ENCODE data around the gene NIPAL1. TPM values are rescaled to one million over a fixed set of nuclear protein-coding genes. Genes with fewer than 3 reads are reported as not detected.

Gene NIPAL1
- total RNA-seq, 1 donor from 2014 or later = 2.0 TPM

- Mint-ChIP-seq H3K27ac (peak overlapping the region; percentile 10), H3K36me3 (ENCODE audit: low read depth) (no peaks in the 10 kb centered on the region), H3K9me3 (no peaks in the 10 kb centered on the region), H3K4me3 (peak overlapping the region; percentile 44), H3K4me1 (ENCODE audit: low read depth) (peaks cover 35% of the 10 kb centered on the region), H3K27me3 (ENCODE audit: insufficient read depth) (peaks cover 63% of the 10 kb centered on the region)
- intact Hi-C loops (cut with micrococcal nuclease) = loop anchor here (1.0 to 10.0 kb wide), 5 partner anchors 11 to 627 kb away; partner anchors contain the start of gene NFXL1
- DNase-seq (ENCODE audit: low spot score) = peak; percentile 55
These were observed 30.9 kb downstream of the NIPAL1 start for GRCh38 chr4:48047421-48047844.

GRCh38 chr4:48047896-48048295, 31.3 kb downstream of the NIPAL1 start:
- Mint-ChIP-seq H3K4me3 (no peak overlapping the region), H3K27ac (no peak overlapping the region), H3K27me3 (ENCODE audit: insufficient read depth) (peaks cover 63% of the 10 kb centered on the region), H3K4me1 (ENCODE audit: low read depth) (peaks cover 31% of the 10 kb centered on the region), H3K9me3 (no peaks in the 10 kb centered on the region), H3K36me3 (ENCODE audit: low read depth) (no peaks in the 10 kb centered on the region)
- no peak for DNase-seq (ENCODE audit: low spot score)
- intact Hi-C loops (cut with micrococcal nuclease) = loop anchor here (1.0 to 10.0 kb wide), 5 partner anchors 12 to 627 kb away; partner anchors contain the start of gene NFXL1

DNA sequence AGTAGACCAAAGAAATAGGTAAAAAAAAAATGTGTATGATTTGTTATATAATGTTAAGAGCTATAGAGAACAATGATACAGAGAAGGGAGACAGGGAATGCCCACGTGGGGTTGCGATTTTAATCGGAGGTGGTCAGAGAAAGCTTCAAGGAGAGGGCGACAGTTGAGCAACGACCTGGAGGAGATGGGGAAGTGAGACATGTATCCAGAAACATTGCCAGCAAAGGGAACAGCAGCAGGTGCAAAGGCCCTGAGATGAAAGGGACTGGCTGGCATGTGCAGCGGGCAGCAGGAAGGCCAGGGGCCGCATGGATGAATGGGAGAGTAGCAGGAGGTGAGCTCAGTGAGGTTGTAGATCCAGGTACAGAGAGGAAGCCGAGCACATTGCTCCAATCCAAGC, 32.9 kb downstream of the NIPAL1 start:
- intact Hi-C loops (cut with micrococcal nuclease) = loop anchor here (5.0 to 10.0 kb wide), 2 partner anchors 137 to 625 kb away; partner anchors contain the start of gene NFXL1
- H3K27ac Mint-ChIP-seq = no peak overlapping the region
- no peaks in the 10 kb centered on the region for H3K36me3 Mint-ChIP-seq (ENCODE audit: low read depth)
- H3K9me3 Mint-ChIP-seq = no peaks in the 10 kb centered on the region
- H3K4me3 Mint-ChIP-seq = no peak overlapping the region
- peaks cover 27% of the 10 kb centered on the region for H3K4me1 Mint-ChIP-seq (ENCODE audit: low read depth)
- peaks cover 53% of the 10 kb centered on the region for H3K27me3 Mint-ChIP-seq (ENCODE audit: insufficient read depth)
- DNase-seq (ENCODE audit: low spot score) = no peak

DNA sequence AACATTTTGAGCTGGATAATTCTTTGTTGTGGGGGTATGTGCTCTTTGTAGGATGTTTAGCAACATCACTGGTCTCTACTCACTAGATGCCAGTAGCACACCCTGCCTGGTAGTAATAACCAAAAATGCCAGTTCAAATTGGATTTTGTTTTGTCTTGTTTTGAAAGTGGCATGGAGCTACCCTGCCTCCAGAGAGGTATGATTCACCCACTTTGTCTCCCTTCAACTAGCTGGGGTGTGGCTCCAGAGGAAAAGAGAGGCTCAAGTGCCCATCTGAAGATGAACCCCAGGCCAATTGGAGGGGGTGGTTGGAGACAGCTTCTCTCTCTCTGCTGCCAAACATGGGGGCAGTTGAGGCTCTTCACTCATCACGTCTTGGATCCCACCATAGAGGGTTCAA, 34.5 kb downstream of the NIPAL1 start:
- no peak overlapping the region for H3K4me3 Mint-ChIP-seq
- intact Hi-C loops (cut with micrococcal nuclease) = no loop called here
- DNase-seq (ENCODE audit: low spot score) = no peak
- H3K27me3 Mint-ChIP-seq (ENCODE audit: insufficient read depth) = peaks cover 41% of the 10 kb centered on the region
- peaks cover 22% of the 10 kb centered on the region for H3K4me1 Mint-ChIP-seq (ENCODE audit: low read depth)
- no peaks in the 10 kb centered on the region for H3K36me3 Mint-ChIP-seq (ENCODE audit: low read depth)
- no peak overlapping the region for H3K27ac Mint-ChIP-seq
- H3K9me3 Mint-ChIP-seq = no peaks in the 10 kb centered on the region

DNA sequence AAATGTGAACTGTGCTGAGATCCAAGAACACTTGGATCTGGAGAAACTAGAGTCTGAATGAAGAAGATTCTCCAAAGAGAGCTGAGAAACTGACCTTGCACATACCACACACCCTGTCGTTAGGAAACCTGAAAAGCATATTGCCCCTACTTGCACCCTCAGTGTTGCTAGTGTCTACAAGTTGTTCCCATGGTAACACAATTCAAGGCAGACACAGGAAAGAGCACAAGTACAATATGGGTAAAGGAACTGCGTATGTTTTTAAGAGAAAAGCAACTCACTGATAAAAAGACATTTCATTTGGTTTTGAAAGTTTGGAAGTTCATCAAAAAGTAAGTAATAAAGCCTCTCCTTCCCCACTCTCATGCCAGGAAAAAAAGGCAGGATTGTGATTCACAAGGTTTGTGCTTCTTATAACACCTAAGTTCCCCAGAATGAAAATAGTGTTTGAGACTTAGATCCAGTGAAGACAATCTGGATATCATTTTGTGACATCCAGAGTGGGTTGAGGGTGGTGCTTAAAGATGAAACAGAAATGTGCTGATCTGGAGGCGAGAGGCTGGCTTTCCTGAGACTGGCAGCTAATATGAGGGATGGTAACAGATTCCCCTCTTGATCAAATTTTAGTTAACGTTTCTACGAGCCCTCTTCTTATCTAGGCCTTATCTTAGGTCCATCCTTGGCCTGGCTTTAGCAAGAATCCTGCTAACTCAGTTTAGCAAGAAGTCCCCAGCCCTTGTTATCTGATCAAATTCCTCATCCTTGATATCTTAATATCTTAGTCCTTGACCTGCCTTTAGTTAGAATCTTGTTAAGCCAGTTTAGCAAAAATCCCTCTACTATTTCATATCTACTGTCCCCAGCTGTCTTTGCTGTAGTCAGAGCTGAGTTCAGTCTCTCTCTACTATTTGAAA, 42.3 kb downstream of the NIPAL1 start:
- no peak overlapping the region for H3K4me3 Mint-ChIP-seq
- H3K36me3 Mint-ChIP-seq (ENCODE audit: low read depth) = peaks cover 3% of the 10 kb centered on the region
- H3K27me3 Mint-ChIP-seq (ENCODE audit: insufficient read depth) = peaks cover 2% of the 10 kb centered on the region
- H3K4me1 Mint-ChIP-seq (ENCODE audit: low read depth) = no peaks in the 10 kb centered on the region
- H3K27ac Mint-ChIP-seq = no peak overlapping the region
- H3K9me3 Mint-ChIP-seq = peaks cover 30% of the 10 kb centered on the region
- intact Hi-C loops (cut with micrococcal nuclease) = no loop called here
- DNase-seq (ENCODE audit: low spot score) = no peak

DNA sequence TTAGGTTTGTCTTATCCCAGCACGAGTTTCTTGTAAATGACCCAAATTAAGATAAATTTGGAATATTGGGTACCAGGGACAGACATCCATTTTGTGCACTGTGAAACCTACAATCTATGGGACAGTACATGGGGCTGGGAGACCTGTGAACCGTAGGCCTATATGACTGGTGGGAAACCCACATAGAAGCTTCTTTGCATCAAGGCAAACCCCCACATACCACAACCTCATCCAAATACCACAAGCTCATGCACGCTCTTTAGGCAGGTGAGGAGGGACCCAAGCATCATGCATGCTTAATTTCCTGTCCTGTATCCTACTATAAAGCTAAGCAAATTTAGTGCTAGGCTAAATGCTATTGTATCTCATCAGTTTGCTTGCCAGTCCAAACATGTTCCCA, 47.8 kb downstream of the NIPAL1 start:
- H3K27me3 Mint-ChIP-seq (ENCODE audit: insufficient read depth) = peaks cover 2% of the 10 kb centered on the region
- H3K36me3 Mint-ChIP-seq (ENCODE audit: low read depth) = peaks cover 30% of the 10 kb centered on the region
- DNase-seq (ENCODE audit: low spot score) = no peak
- H3K4me3 Mint-ChIP-seq = no peak overlapping the region
- peaks cover 23% of the 10 kb centered on the region for H3K9me3 Mint-ChIP-seq
- intact Hi-C loops (cut with micrococcal nuclease) = loop anchor here (2.0 kb wide), 1 partner anchor 22 kb away; no protein-coding TSS in a partner anchor
- no peaks in the 10 kb centered on the region for H3K4me1 Mint-ChIP-seq (ENCODE audit: low read depth)
- no peak overlapping the region for H3K27ac Mint-ChIP-seq

- DNase-seq (ENCODE audit: low spot score) = no peak
These were observed 49.0 kb downstream of the NIPAL1 start for GRCh38 chr4:48065587-48066052.

GRCh38 chr4:48067536-48067935, 51.0 kb downstream of the NIPAL1 start:
- H3K27me3 Mint-ChIP-seq (ENCODE audit: insufficient read depth) = peaks cover 2% of the 10 kb centered on the region
- H3K9me3 Mint-ChIP-seq = no peaks in the 10 kb centered on the region
- H3K4me3 Mint-ChIP-seq = no peak overlapping the region
- H3K4me1 Mint-ChIP-seq (ENCODE audit: low read depth) = no peaks in the 10 kb centered on the region
- intact Hi-C loops (cut with micrococcal nuclease) = no loop called here
- peaks cover 45% of the 10 kb centered on the region for H3K36me3 Mint-ChIP-seq (ENCODE audit: low read depth)
- DNase-seq (ENCODE audit: low spot score) = no peak
- H3K27ac Mint-ChIP-seq = no peak overlapping the region

More at GRCh38 chr4:48065587-48066052, 49.0 kb downstream of the NIPAL1 start:
- Mint-ChIP-seq H3K36me3 (ENCODE audit: low read depth) (peaks cover 35% of the 10 kb centered on the region), H3K27me3 (ENCODE audit: insufficient read depth) (peaks cover 2% of the 10 kb centered on the region), H3K27ac (no peak overlapping the region), H3K4me3 (no peak overlapping the region), H3K4me1 (ENCODE audit: low read depth) (no peaks in the 10 kb centered on the region), H3K9me3 (peaks cover 12% of the 10 kb centered on the region)
- intact Hi-C loops (cut with micrococcal nuclease) = loop anchor here (1.0 to 2.0 kb wide), 6 partner anchors 18 to 97 kb away; no protein-coding TSS in a partner anchor

DNA sequence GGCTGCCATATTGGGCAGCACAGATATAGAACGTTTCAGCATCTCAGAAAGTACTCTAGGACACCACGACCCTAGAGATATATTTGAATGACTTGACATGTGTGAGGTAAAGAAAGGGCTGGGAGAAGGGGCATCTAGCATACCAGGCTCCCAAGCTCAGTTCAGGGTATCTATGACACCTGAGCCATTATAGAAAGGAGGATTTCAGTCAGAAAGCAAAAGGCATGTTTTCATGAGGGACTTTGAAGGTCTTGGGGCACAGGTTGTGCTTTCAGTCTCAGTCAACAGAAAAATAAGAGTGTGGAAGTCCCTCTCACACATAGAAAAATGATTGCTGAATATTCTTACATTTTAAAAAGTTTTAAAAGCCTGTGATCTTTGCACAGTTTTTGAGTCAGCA, 51.6 kb downstream of the NIPAL1 start:
- intact Hi-C loops (cut with micrococcal nuclease) = no loop called here
- H3K4me1 Mint-ChIP-seq (ENCODE audit: low read depth) = no peaks in the 10 kb centered on the region

GRCh38 chr4:48069026-48069425, 52.5 kb downstream of the NIPAL1 start:
- Mint-ChIP-seq H3K9me3 (no peaks in the 10 kb centered on the region), H3K36me3 (ENCODE audit: low read depth) (peaks cover 45% of the 10 kb centered on the region), H3K27ac (no peak overlapping the region), H3K27me3 (ENCODE audit: insufficient read depth) (no peaks in the 10 kb centered on the region), H3K4me1 (ENCODE audit: low read depth) (no peaks in the 10 kb centered on the region), H3K4me3 (no peak overlapping the region)
- intact Hi-C loops (cut with micrococcal nuclease) = no loop called here
- DNase-seq (ENCODE audit: low spot score) = no peak

More for the DNA sequence above, 51.6 kb downstream of the NIPAL1 start:
- peaks cover 43% of the 10 kb centered on the region for H3K36me3 Mint-ChIP-seq (ENCODE audit: low read depth)
- no peaks in the 10 kb centered on the region for H3K9me3 Mint-ChIP-seq
- H3K27ac Mint-ChIP-seq = no peak overlapping the region
- peaks cover 2% of the 10 kb centered on the region for H3K27me3 Mint-ChIP-seq (ENCODE audit: insufficient read depth)
- H3K4me3 Mint-ChIP-seq = no peak overlapping the region
- no peak for DNase-seq (ENCODE audit: low spot score)

DNA sequence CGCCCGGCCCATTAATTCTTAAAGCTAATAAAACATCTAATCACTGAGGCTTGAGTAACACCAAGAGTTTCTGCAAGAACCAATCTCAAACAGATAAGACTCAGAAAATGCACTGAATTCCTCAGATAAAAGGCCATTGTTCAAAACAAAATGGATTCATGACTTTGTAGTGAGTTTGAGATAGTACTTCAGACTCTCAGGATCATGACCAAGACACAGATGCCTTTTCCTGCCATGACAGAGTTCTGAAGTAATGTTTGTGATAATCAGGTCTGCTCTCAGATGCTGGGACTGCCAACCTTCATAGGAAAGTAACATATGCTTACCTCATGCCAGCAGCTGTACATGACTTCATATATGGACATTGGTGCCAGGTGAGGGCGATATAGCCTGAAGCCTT, 54.6 kb downstream of the NIPAL1 start:
- no peaks in the 10 kb centered on the region for H3K9me3 Mint-ChIP-seq
- H3K36me3 Mint-ChIP-seq (ENCODE audit: low read depth) = peaks cover 42% of the 10 kb centered on the region
- H3K27me3 Mint-ChIP-seq (ENCODE audit: insufficient read depth) = no peaks in the 10 kb centered on the region
- no peak overlapping the region for H3K27ac Mint-ChIP-seq
- H3K4me3 Mint-ChIP-seq = no peak overlapping the region
- intact Hi-C loops (cut with micrococcal nuclease) = no loop called here
- H3K4me1 Mint-ChIP-seq (ENCODE audit: low read depth) = no peaks in the 10 kb centered on the region
- DNase-seq (ENCODE audit: low spot score) = no peak

DNA sequence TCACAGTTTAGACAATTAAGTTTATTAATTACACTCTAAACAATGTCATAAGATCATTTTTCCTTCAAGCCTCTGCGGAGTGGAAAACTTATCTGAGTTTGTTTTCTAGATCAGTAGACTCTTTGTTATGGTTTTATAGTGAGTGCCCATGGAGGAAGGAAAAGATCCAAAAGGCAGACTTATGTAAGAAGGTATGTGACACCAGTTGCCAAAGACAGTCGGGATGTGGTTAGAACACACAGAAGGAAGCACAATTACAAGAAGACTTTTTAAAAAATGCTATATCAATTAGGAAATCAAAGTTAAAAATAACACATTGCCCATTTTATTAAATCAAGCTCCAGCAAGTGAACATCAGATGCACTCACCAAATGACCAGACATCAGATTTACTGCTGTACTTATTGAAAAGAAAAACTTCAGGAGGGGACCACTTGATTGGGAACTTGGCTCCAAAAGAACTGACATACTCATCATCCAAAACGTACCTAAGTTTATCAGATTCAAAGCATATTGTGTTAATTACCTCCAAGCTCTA, 57.1 kb downstream of the NIPAL1 start:
- Mint-ChIP-seq H3K4me1 (ENCODE audit: low read depth) (no peaks in the 10 kb centered on the region), H3K36me3 (ENCODE audit: low read depth) (peaks cover 33% of the 10 kb centered on the region)
- intact Hi-C loops (cut with micrococcal nuclease) = no loop called here

GRCh38 chr4:48074657-48075056, 58.1 kb downstream of the NIPAL1 start:
- H3K4me1 Mint-ChIP-seq (ENCODE audit: low read depth) = peaks cover 4% of the 10 kb centered on the region
- no peak for DNase-seq (ENCODE audit: low spot score)
- H3K9me3 Mint-ChIP-seq = no peaks in the 10 kb centered on the region
- intact Hi-C loops (cut with micrococcal nuclease) = no loop called here
- peaks cover 38% of the 10 kb centered on the region for H3K36me3 Mint-ChIP-seq (ENCODE audit: low read depth)
- H3K27ac Mint-ChIP-seq = no peak overlapping the region
- H3K4me3 Mint-ChIP-seq = no peak overlapping the region
- H3K27me3 Mint-ChIP-seq (ENCODE audit: insufficient read depth) = no peaks in the 10 kb centered on the region

More for the DNA sequence above, 57.1 kb downstream of the NIPAL1 start:
- Mint-ChIP-seq H3K27me3 (ENCODE audit: insufficient read depth) (no peaks in the 10 kb centered on the region), H3K9me3 (no peaks in the 10 kb centered on the region), H3K27ac (no peak overlapping the region), H3K4me3 (no peak overlapping the region)
- no peak for DNase-seq (ENCODE audit: low spot score)
